GDM1 (cell line): ENCODE results near the gene PARVB.

Experiments
- DNase-seq: peaks from one replicate; lab custom pipeline; 2025; lab: John Stamatoyannopoulos, UW

PARVB gene

DNA sequence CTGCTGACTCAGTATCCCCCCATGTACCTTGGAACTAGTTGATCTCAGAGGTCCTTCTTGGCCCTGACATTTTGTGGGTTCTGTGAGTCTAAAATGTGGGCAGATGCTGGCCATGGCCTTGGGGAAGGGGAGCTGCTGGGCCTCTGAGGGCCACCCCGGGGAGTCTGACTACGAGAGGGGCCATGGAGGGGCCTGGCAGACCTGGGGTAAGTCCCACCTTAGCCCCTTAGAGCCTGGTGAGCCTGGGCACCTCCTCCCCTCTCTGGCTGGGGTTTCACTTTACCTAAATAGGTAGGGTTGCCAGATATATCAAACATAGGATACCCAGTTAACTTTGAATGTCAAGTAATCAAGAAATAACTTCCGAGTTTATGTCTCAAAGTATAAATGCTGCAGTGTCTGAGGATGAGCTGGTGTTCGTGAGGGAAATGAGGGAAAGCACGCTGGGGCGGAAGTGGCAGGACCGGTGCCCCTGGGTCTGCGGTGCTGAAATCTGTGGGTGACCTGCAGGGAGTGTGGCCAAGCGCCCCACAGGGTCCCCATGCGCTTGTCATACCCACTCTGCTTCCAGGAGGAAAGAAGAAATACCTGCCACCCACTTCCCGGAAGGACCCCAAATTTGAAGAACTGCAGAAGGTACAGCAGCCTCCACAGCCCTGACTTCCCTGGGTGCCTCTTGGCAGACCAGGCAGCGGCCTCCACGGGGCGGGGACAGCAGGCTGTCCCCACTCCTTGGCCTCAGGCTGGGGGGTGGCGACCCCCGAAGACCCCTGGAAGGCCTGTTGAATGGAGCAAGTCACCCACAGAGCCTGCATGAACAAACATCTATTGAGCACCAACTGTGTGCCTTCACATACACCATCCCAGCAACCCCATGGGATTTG is 161.4 kb downstream of the PARVB start:
- no peak for DNase-seq

DNA sequence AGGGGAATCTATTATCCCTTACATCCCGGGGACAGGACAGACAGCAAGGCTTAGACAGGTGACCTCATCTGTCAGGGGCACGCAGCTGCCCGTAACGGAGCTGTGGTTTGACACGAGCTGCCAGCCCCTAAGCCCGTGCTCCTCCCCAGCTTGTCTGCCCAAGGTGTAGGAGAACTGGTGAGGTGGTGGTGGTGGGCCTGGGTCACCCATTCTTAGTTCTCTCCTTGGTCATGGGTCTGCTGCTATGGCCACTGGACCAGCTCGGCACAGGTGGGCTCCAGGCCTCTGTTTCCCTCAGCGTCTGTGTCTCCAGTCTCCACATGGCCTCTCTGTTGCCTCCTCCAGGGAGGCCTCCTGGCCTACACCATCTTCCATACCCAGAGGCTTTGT is 162.0 kb downstream of the PARVB start:
- no peak for DNase-seq

DNA sequence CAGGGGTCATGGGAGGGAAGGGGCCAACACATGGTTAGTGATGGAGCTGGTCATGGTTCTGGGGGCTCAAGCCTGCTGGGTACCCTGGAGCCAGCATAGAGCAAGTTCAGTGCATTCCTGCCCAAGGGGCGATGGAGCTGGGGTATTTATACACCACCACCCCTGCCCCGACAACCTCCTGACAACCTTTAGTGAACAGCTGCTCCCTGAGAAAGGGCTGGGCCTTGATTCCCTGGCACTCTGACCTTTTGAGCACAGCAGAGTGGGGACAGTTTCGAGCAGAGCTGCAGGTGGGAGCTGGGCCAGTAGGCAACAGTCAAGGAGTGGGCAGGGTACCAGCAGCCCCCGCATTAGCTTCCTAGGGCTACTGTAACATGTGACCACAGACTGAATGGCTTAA is 162.6 kb downstream of the PARVB start:
- no peak for DNase-seq

DNA sequence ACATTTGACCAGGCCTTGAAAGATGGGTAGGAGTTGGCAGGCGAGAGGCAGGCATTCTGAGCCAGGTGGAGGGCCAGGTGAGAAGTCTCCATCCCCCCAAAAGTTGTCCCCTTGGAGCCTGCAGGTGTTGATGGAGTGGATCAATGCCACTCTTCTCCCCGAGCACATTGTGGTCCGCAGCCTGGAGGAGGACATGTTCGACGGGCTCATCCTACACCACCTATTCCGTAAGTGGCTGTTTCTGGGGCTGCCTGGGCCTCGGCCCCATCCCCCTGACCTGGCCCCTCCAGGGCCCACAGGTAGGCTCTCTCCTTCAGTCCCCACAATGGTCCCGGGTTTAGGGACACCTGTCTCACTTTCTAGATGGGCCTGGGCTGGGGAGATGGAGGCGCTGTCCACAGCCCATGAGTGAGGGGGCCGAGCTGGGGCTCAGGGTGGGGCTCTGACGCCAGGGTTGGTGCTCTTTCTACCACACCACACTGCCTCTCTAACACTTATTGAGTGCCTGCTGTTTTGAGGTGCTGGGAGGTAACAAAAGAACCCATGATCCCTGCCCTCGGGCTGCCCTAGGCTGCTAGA is 163.6 kb downstream of the PARVB start:
- DNase-seq: no peak

DNA sequence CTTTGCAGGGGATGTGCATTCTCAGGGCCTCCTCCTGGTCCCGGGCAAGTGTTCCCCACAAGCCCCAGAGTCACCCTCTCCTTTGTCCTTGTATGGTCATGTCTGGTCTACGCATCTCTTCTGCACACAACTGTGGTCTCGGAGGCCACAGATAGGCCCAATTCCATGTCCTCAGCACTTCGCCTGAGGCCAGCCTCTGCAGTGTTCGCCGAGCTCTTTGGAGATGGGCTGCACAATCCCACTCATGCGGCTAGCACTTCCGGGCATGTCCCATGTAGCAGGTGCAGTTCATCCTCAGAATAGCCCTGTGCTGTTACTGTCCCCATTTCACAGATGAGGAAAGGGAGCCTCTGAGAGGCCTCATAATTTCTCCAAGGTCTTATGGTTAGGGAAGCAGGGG is 164.2 kb downstream of the PARVB start:
- DNase-seq: no peak

DNA sequence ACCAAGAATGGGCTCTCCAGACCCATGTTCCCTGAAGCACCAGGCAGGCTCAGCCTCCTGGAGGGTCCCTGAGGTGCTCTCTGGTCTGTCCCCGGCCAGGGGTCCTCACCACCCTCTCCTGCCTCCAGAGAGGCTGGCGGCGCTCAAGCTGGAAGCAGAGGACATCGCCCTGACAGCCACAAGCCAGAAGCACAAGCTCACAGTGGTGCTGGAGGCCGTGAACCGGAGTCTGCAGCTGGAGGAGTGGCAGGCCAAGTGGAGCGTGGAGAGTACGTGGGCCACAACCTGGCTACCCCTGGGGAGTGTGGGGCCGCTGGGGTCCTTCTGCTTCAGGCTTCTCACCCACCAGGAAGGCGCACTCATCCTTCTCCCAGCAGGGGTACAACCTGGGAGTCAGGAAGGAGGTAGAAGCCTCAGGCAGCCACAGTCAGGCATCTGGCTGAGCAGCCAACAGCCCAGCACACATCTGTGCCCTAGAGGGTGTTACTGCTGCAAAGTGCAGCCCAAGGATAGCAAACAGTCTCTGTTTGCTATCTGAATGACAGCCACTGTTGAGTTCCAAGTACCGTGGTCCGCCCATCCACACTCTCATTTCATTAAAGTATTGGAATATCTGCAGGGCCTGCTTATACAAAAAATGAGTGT is 165.0 kb downstream of the PARVB start:
- DNase-seq: no peak

DNA sequence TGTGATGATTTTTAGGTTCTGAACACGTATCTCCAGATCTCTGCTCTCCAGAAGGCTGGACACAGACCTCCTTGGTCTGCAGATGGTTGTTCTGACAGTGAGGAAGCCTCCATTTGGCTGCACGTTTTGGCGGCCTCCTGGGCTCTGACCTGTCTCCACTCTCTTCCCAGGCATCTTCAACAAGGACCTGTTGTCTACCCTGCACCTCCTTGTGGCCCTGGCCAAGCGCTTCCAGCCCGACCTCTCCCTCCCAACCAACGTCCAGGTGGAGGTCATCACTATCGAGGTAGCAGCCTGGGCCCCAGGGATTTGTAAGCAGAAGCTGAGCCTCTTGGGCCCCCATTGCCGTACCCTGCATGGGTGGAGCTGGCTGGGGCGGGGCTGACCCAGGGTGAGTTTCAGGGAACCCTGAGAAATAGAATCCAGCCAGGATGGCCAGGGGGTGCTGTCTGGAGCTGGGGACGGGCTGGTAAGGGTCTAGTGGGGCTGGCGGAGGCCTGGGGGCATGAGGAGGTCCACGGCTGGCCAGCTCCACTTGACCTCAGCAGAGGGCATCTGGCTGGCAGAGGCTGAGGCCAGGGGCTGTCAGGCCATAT is 166.4 kb downstream of the PARVB start:
- DNase-seq: no peak

DNA sequence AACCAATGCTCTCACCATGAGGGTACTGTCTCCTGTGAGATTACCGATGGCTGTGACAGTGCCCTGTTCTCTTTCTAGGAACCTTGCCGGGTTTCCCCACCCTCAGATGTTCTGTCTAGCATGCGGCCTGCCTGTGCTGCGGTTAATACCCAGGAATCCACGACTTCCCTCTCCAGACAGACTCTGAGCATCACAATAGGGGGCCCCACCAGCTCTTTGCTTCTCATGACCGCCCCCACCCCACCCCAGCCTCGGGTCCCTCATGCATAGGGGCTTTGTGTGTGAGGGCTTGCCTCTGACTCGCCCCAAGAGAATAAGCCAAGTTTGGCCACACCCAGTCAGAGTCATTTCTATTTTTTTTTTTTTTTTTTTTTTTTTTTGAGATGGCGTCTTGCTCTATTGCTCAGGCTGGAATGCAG is 166.9 kb downstream of the PARVB start:
- no peak for DNase-seq

DNA sequence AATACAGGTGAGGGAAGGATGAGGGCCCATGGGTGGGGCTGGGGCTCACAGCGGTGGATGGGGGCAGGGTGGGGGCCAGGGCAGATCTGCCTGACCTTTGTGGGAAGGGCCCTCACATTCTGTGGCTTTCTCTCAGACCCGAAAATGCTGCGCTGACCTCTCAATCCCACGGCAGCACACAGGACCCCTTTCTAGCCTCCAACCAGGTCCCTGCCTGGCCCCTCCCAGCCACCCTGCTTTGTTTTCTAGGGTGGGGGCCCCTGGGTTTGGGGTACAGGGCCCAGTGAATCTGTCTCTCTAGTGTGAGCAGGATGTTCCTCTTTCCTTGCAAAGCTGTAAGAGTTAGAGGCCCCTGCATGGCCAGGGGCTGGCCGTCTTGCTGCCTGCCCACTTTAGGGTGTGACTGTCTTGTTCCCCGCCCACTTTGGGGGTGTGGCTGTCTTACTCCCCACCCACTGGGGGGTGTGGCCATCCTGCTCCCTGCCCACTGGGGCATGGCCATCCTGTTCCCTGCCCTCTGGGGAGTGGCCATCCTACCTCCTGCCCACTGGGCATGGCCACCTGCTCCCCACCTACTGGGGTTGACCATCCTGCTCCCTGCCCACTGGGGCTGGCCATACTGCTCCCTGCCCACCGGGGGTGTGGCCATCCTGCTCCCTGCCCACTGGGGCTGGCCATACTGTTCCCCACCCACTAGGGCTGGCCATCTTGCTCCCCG is 168.2 kb downstream of the PARVB start:
- DNase-seq: peak; percentile 45

DNA sequence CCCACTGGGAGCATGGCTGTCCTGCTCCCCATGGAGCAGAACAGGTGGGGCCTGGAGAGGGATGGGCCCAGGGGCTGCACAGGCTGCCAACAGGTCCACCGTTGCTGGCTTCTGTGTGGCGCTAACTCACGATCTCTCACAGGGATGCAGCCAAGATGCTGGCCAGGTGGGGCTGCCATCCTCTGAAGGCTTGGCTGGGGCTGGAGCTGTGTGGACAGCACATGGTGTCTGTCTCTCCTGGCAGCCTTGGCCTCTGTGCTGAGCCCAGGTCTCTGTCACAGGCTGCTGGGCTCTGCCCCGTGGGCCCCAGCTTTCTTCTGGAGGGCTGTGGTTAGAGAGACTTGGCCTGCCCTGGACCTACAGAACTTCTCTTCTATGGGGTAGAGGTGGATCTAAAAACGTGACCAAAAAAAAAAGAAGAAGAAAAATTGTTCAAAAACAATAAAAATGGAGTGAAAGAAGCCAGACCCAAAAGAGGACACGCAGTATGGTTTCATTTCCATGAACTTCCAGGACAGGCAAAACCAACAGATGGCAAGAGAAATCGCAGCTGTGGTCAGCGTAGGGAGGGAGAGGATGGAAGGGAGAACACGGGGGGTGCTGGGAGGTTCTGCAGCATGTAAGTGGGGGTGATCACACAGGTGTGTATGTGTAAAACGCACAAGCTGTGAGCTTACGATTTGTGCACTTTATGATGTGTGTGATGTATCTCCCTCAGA is 168.9 kb downstream of the PARVB start:
- DNase-seq: no peak

DNA sequence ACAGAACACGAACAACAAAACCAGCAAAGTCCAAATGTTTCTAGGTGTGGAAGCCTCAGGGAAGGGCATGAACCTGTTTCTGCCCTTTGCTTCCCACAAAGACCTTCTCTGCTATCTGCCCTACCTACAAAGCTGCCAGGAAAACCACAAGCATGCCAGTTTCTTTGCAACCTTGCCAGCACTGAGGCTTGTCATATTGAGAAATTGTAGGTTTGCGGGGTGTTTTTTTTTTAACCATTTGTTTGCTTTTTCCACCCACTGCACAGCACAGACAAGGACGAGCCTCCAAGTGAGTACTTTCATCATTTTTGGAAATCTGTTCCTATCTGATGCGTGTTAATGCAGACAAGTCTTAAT is 169.4 kb downstream of the PARVB start:
- DNase-seq: no peak

DNA sequence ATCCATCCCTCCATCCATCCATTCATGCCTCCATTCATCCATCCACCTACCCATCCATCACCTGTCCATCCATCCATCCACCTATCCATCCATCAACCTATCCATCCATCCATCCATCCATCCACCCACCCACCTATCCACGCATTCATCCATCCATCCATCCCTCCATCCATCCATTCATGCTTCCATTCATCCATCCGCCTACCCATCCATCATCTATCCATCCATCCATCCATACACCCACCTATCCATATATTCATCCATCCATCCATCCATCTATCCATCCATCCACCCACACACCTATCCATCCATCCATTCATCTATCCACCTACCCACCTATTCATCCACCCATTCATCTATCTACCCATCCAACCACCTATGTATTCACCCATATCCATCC is 170.5 kb downstream of the PARVB start:
- DNase-seq: no peak

DNA sequence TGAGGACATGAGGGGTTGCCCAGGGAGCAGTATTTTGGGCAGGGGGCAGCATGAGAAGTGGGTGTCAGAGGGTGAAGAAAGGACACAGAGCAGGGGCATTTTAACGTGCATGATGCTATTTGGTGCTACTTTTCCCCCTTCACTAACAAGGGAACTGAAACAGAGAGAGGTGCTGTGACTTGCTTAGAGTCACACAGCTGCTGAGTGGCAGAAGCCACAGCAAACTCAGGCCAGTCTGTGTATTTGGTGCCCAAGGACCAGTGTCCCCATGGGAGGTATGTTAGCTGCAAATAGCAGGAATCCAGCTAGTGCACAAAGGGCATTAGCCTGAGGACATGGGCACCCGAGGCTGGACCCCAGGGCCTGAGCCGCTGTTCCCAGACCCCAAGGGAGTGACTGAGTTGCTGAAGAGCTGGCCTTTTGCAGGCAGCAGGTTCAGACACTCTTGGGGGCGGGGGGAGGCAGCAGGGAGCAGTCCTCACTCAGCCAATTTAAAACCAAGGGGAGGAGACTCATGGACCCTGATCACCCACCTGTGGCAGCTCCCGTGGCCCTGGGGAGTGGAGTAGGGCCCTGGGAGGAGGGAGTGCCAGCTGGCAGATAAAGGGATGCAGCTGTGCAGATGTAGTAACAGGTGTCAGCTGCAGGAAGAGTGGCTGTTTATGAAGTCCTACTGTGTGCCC is 171.2 kb downstream of the PARVB start:
- DNase-seq: no peak

DNA sequence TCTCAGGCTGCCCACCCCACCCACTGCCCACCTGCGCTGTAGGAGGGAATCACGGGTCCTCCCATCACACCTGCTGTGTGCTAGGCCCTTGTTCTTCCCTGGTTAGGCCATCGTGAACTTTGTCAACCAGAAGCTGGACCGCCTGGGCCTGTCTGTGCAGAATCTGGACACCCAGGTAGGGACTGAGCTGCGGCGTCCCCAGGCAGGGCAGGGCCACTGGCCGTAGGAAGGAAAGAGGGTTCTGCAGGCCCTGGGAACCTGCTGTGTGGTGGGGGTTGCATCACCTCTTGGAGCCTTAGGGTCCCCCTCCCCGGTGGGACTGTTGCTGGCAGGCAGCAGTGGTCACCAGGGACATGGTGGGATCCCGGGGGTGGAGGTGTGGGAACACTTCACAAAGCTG is 172.1 kb downstream of the PARVB start:
- no peak for DNase-seq

DNA sequence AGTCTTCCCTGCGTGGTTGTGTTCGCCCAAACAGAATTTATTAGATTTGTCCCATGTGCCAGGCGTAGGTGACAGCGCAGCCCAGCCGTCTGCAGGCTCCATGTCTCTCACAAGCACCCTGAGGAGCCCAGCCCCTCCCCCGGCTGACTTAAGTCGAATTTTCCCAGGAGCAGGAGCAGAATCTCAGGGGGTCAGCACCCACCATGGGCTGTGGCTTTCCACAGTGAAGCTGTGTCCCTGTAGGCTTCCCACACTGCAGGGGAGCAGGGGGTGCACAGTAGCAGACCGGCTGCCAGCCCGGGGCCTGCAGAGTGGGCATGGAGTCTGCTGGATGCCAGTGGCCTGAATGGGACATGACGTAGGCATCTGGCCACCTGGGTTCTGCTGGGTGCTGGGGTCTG is 172.6 kb downstream of the PARVB start:
- DNase-seq: no peak

DNA sequence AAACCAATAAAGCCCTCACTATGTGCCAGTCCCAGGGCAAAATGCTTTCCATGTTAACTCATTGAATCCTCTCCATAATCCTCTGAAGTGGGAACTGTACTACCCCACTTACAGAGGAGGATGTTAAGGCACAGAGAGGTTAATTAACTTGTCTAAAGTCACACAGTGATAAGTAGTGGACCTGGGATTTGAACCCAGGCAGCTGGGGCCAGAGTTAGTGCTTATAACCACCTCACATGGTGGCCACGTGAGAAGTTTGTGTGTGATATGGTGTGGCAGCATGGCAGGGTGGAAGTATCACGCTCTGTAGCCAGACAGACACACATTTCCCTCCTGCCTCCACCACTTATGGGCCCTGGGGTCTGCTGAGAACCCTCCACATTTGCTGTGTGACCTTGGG is 173.2 kb downstream of the PARVB start:
- no peak for DNase-seq

DNA sequence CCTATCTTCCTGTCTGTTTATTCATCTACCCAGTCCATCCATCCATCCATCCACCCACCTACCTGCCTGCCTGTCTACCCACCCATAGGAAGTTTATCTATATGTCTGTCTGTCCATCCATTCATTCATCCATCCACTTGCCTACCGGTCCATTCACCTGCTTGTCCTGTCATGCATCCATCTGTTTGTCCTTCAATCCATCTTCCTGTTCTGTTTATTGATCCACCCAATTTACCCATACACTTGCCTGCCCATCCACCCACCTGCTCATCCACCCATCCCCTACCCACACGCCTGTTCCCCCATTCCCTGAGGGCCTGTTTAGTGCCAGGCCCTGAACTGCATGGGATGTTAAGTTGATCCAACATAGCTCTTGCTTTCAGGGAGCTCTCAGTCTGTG is 175.1 kb downstream of the PARVB start:
- no peak for DNase-seq

DNA sequence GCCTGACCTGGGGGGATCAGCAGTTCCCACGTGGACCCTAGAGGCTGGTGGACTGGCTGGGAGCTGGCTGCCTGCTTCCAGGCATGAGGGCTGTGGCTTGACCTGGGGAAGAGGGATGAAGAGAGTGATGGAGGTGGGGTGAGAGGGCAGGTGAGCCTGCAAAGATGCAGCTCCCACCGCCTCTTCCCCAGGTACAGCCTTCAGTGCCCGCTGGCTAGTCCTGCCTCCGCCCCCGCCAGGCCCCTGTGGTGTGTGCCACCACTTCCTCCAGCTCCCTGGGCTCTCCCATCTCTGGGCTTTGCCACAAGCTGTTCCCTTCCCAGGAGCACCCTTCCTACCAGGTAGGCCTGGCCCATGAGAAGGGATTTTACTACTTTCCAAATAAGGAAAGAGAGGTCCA is 175.8 kb downstream of the PARVB start:
- DNase-seq: no peak

DNA sequence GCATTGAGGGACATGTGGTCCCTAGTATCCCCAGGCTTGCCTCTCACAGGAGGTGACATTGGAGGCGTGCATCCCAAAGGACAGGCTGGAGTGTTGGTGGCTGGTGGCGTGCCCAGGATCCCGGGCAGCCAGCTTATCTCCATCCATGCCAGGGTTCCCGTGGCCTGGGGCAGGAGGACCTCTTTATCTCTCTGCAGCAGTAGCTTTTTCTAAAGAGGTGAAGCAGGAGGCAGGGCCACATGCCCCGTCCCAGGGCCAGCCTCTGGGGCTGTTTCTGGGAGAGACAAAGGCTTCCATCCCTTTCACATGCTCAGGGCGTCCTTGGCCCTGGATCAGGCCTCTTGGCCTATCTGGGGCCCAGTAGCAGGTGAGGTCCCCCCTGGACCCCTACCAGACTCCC is 176.3 kb downstream of the PARVB start:
- no peak for DNase-seq

DNA sequence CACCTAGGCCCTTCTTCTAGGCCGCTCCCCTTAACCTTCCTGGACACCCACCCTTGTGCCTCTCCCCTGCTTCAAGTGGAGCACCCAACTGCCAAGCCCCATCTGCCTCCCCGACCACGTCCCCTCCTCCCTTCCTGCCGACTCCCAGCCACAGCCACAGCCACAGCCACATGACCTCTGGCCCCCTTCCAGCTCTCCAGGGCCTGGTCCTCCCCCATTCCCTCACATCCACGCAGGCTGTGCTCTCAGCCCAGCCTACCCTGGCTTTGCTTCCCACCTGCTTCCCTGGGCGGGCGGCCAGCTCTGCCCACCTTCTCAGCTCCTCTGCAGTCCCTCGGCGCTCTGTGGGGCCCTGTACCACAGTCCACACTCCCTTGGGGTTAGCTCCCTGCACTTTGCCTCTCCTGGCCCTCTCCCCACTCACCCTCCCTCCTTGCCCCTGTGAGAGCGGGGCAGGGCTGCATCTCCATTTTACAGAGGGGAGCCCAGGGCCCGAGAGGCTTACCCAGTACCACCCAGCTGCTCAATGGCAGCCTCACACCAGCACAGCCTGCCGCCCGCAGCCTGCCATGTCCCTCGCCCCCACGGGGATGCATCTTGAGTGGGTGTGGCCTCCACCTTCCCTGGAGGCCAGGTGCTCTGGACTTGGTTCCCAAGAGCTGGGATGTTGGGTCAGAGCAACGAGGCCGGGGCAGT is 176.9 kb downstream of the PARVB start:
- DNase-seq: peak; percentile 49

DNA sequence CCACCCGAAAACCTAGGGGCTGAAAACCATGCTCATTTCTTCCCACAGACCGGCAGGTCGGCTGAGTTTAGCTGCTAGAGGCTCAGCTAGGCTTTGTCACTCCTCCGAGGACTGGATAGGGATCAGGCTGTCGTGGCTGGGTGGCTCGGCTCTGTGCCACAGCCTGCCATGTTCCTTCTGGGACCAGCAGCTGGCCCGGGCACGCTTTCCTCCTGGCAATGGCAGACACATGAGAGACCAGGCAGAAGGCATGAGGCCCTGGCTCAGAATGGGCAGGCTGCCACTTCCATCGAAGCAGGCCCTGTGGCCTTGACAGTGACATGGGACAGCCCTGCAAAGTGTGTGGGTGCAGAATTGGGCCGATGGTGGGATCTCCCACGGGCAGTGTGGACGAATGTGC is 177.6 kb downstream of the PARVB start:
- DNase-seq: no peak
